Activated CD4-positive, alpha-beta T cell treated with anti-CD3 and anti-CD28 coated beads, Interleukin-2, amount 10 ng/mL, durations not matched to agents 24 days and 14 days (primary cell): ENCODE data around the gene HMCN1. TPM values are rescaled to one million over a fixed set of nuclear protein-coding genes. Genes with fewer than 3 reads are reported as not detected.
A peak's percentile ranks its signal among the peaks of the same experiment; 100 is the strongest.
"Not testable (repeated sequence)": the region's sequence is repeated elsewhere in the genome, so short reads cannot be mapped to it uniquely, and the experiment has no call there.

Experiments
- DNase-seq: peaks from one replicate; pipeline ENCODE4 v3.0.0; 2022
- H3K27ac Mint-ChIP-seq: one replicate; pipeline ENCODE4 v1.8.0; 2022; ENCODE audit warnings: mild to moderate bottlenecking, mixed read lengths
- H3K27me3 Mint-ChIP-seq: one replicate; pipeline ENCODE4 v1.8.0; 2022; ENCODE audit warnings: mixed read lengths
- H3K36me3 Mint-ChIP-seq: one replicate; pipeline ENCODE4 v1.8.0; 2022; ENCODE audit warnings: low read depth, mild to moderate bottlenecking, mixed read lengths
- H3K4me1 Mint-ChIP-seq: one replicate; pipeline ENCODE4 v1.8.0; 2021; ENCODE audit warnings: mixed read lengths
- H3K4me3 Mint-ChIP-seq: one replicate; pipeline ENCODE4 v1.8.0; 2022; ENCODE audit warnings: mild to moderate bottlenecking, moderate library complexity, mixed read lengths
- H3K9me3 Mint-ChIP-seq: one replicate; pipeline ENCODE4 v1.8.0; 2021; ENCODE audit warnings: mixed read lengths
- intact Hi-C: fragments of 100-400 bp; cut with micrococcal nuclease; formaldehyde crosslinking; loops from one replicate; pipeline ENCODE4 v1.15.1; 2023
- total RNA-seq: library from RNA; stranded (reverse); gene quantifications from 2 replicates; pipeline ENCODE4 v1.2.3, GENCODE V29; 2022

The HMCN1 gene
- total RNA-seq, 1 donor from 2014 or later = not detected

- H3K27me3 Mint-ChIP-seq = not testable (repeated sequence)
Measured at GRCh38 chr1:186162895-186163294, 428.7 kb downstream of the HMCN1 start.

GRCh38 chr1:186164773-186165172 is 430.6 kb downstream of the HMCN1 start:
- no peak for DNase-seq
- intact Hi-C loops = no loop called here
- H3K4me3 Mint-ChIP-seq = no peak overlapping the region

More at GRCh38 chr1:186162895-186163294, 428.7 kb downstream of the HMCN1 start:
- intact Hi-C loops, DNase-seq, H3K27ac Mint-ChIP-seq, H3K9me3 Mint-ChIP-seq, H3K4me3 Mint-ChIP-seq, H3K4me1 Mint-ChIP-seq, H3K36me3 Mint-ChIP-seq: not testable (repeated sequence)

GRCh38 chr1:186165303-186165702 is 431.1 kb downstream of the HMCN1 start:
- intact Hi-C loops = no loop called here
- no peak overlapping the region for H3K27ac Mint-ChIP-seq
- H3K27me3 Mint-ChIP-seq = peaks cover 8% of the 10 kb centered on the region

More at GRCh38 chr1:186164773-186165172, 430.6 kb downstream of the HMCN1 start:
- H3K9me3 Mint-ChIP-seq = no peaks in the 10 kb centered on the region
- peaks cover 5% of the 10 kb centered on the region for H3K27me3 Mint-ChIP-seq
- H3K4me1 Mint-ChIP-seq = no peaks in the 10 kb centered on the region
- no peaks in the 10 kb centered on the region for H3K36me3 Mint-ChIP-seq
- no peak overlapping the region for H3K27ac Mint-ChIP-seq

GRCh38 chr1:186167096-186167668 is 433.0 kb downstream of the HMCN1 start:
- H3K9me3 Mint-ChIP-seq = no peaks in the 10 kb centered on the region
- intact Hi-C loops = no loop called here
- H3K36me3 Mint-ChIP-seq = no peaks in the 10 kb centered on the region
- H3K27ac Mint-ChIP-seq = no peak overlapping the region
- peaks cover 8% of the 10 kb centered on the region for H3K27me3 Mint-ChIP-seq
- H3K4me3 Mint-ChIP-seq = no peak overlapping the region
- DNase-seq = no peak
- no peaks in the 10 kb centered on the region for H3K4me1 Mint-ChIP-seq

More at GRCh38 chr1:186165303-186165702, 431.1 kb downstream of the HMCN1 start:
- no peaks in the 10 kb centered on the region for H3K4me1 Mint-ChIP-seq
- no peak overlapping the region for H3K4me3 Mint-ChIP-seq
- DNase-seq = no peak
- H3K9me3 Mint-ChIP-seq = no peaks in the 10 kb centered on the region
- H3K36me3 Mint-ChIP-seq = no peaks in the 10 kb centered on the region

GRCh38 chr1:186175588-186175987 is 441.4 kb downstream of the HMCN1 start:
- Mint-ChIP-seq H3K27me3 (peaks cover 21% of the 10 kb centered on the region), H3K9me3 (no peaks in the 10 kb centered on the region), H3K4me3 (no peak overlapping the region), H3K27ac (no peak overlapping the region), H3K4me1 (no peaks in the 10 kb centered on the region), H3K36me3 (no peaks in the 10 kb centered on the region)
- intact Hi-C loops = no loop called here
- no peak for DNase-seq

- DNase-seq = no peak
- Mint-ChIP-seq H3K36me3 (no peaks in the 10 kb centered on the region), H3K27me3 (peaks cover 27% of the 10 kb centered on the region), H3K27ac (no peak overlapping the region), H3K4me3 (no peak overlapping the region), H3K4me1 (peaks cover under 1% of the 10 kb centered on the region), H3K9me3 (no peaks in the 10 kb centered on the region)
- intact Hi-C loops = no loop called here
Measured at GRCh38 chr1:186178426-186179043, 444.3 kb downstream of the HMCN1 start.

GRCh38 chr1:186179231-186179630 is 445.0 kb downstream of the HMCN1 start:
- Mint-ChIP-seq H3K27ac (no peak overlapping the region), H3K4me3 (no peak overlapping the region), H3K36me3 (no peaks in the 10 kb centered on the region), H3K27me3 (peaks cover 26% of the 10 kb centered on the region), H3K4me1 (peaks cover 7% of the 10 kb centered on the region), H3K9me3 (no peaks in the 10 kb centered on the region)
- no peak for DNase-seq
- intact Hi-C loops = no loop called here

GRCh38 chr1:186183219-186183618 is 449.0 kb downstream of the HMCN1 start:
- H3K27ac Mint-ChIP-seq = no peak overlapping the region
- H3K4me3 Mint-ChIP-seq = no peak overlapping the region
- peaks cover 16% of the 10 kb centered on the region for H3K4me1 Mint-ChIP-seq
- intact Hi-C loops = no loop called here
- no peaks in the 10 kb centered on the region for H3K9me3 Mint-ChIP-seq
- no peak for DNase-seq
- H3K27me3 Mint-ChIP-seq = peaks cover 20% of the 10 kb centered on the region
- no peaks in the 10 kb centered on the region for H3K36me3 Mint-ChIP-seq

GRCh38 chr1:186183970-186184628 is 449.9 kb downstream of the HMCN1 start:
- Mint-ChIP-seq H3K4me3 (no peak overlapping the region), H3K27ac (no peak overlapping the region), H3K4me1 (peaks cover 20% of the 10 kb centered on the region), H3K27me3 (peaks cover 20% of the 10 kb centered on the region), H3K9me3 (no peaks in the 10 kb centered on the region), H3K36me3 (no peaks in the 10 kb centered on the region)
- intact Hi-C loops = no loop called here
- DNase-seq = no peak

- intact Hi-C loops, DNase-seq, H3K36me3 Mint-ChIP-seq, H3K27ac Mint-ChIP-seq, H3K9me3 Mint-ChIP-seq, H3K4me3 Mint-ChIP-seq, H3K27me3 Mint-ChIP-seq: not testable (repeated sequence)
- peaks cover 20% of the 10 kb centered on the region for H3K4me1 Mint-ChIP-seq
Measured at GRCh38 chr1:186186251-186186650, 452.1 kb downstream of the HMCN1 start.

- Mint-ChIP-seq H3K36me3 (no peaks in the 10 kb centered on the region), H3K27me3 (peaks cover 11% of the 10 kb centered on the region)
- peak; percentile 57 for DNase-seq
Measured at GRCh38 chr1:186187601-186188000, 453.4 kb downstream of the HMCN1 start.

GRCh38 chr1:186188004-186188539 is 453.9 kb downstream of the HMCN1 start:
- Mint-ChIP-seq H3K4me3 (no peak overlapping the region), H3K4me1 (peaks cover 20% of the 10 kb centered on the region), H3K27me3 (peaks cover 9% of the 10 kb centered on the region), H3K36me3 (no peaks in the 10 kb centered on the region), H3K27ac (peak overlapping the region; percentile 31), H3K9me3 (no peaks in the 10 kb centered on the region)
- intact Hi-C loops = no loop called here
- DNase-seq = peak; percentile 58

More at GRCh38 chr1:186187601-186188000, 453.4 kb downstream of the HMCN1 start:
- Mint-ChIP-seq H3K9me3 (no peaks in the 10 kb centered on the region), H3K4me3 (no peak overlapping the region), H3K4me1 (peaks cover 20% of the 10 kb centered on the region), H3K27ac (no peak overlapping the region)
- intact Hi-C loops = no loop called here

- no peaks in the 10 kb centered on the region for H3K36me3 Mint-ChIP-seq
- H3K4me1 Mint-ChIP-seq = peaks cover 18% of the 10 kb centered on the region
- H3K4me3 Mint-ChIP-seq = no peak overlapping the region
- DNase-seq = no peak
- intact Hi-C loops = no loop called here
- peaks cover 9% of the 10 kb centered on the region for H3K27me3 Mint-ChIP-seq
- H3K27ac Mint-ChIP-seq = no peak overlapping the region
- no peaks in the 10 kb centered on the region for H3K9me3 Mint-ChIP-seq
Measured at GRCh38 chr1:186188736-186189135, 454.5 kb downstream of the HMCN1 start.

GRCh38 chr1:186189156-186189555 is 455.0 kb downstream of the HMCN1 start:
- Mint-ChIP-seq H3K27ac (no peak overlapping the region), H3K36me3 (no peaks in the 10 kb centered on the region), H3K4me3 (no peak overlapping the region), H3K27me3 (peaks cover 6% of the 10 kb centered on the region), H3K4me1 (peaks cover 13% of the 10 kb centered on the region), H3K9me3 (no peaks in the 10 kb centered on the region)
- DNase-seq = no peak
- intact Hi-C loops = no loop called here
